NCI-H146 (cell line): ENCODE data around the gene TLR7.

Experiments
- DNase-seq: peaks from one replicate; lab custom pipeline; 2025; lab: John Stamatoyannopoulos, UW

Gene TLR7

DNA sequence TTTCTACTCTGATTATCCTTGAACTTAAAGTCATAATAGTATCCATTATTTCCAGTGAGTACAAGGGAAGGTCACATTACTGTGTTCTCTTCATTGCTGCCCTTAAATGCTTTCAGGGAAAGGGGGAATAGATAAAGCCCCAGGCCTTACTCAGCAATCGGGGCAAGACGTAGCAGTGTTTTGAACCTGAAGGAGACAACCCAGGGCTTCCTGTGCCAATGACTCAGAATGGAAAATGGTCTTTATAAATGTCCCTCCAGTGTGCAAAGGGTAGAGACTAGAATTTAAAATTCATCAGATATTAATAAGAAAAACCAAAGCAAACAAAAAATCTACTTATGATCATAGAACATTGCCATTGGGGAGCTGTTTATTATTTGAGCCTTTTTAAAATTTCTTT lies 63.3 kb downstream of the TLR7 start:
- DNase-seq = no peak

DNA sequence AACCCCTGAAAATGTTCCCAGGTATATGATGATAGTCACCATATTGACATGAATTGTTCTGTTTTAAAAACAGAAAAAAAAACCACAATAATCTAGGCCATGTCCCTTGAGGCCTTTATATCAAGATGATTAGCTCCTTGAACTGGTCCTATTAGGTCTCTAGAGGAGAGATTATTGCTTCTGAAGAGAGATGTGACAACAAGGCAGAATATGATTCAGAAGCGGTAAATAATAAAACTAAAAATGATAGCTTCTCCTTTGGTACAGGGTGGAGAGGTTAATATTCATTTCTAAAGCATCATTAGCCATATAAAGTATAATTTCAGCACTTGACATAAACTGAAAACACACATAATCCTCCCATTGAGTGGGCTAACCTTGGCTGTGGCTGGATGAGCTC lies 65.4 kb downstream of the TLR7 start:
- no peak for DNase-seq

DNA sequence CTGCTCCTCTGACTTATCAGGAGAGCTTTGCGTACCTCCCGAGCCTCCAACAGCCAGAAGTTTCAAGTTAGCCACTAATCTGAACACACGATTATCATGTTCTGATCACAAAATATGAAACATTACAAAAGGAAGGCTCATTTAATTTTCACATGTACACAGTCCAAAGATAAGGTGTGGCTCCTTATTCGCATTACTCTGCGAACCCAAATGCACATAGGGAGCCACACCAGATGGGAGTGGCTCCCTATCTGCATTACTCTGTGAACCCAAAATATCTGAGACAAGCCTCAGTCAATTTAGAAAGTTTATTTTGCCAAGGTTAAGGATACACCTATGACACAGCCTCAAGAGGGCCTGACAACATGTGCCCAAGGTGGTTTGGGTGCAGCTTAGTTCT lies 68.0 kb downstream of the TLR7 start:
- no peak for DNase-seq

GRCh38 chrX:12936947-12937346 lies 70.1 kb downstream of the TLR7 start:
- no peak for DNase-seq
